Astrocyte (in vitro differentiated cells and primary cell): ENCODE measurements around the gene ATRAID.

Experiments used
- EZH2 ChIP-seq: IDR thresholded peaks from 2 replicates; pipeline ENCODE4 v1.6.1; 2012; ENCODE audit warnings: mild to moderate bottlenecking, low read length, inconsistent platforms; ENCODE audit not compliant: insufficient read depth
- TF ChIP-seq, protein P1 (sequence below): IDR thresholded peaks from 2 replicates; pipeline ENCODE4 v1.5.1; 2011; ENCODE audit warnings: low read depth, mild to moderate bottlenecking, inconsistent platforms, low read length, moderate library complexity; ENCODE audit not compliant: insufficient read depth

DNA sequence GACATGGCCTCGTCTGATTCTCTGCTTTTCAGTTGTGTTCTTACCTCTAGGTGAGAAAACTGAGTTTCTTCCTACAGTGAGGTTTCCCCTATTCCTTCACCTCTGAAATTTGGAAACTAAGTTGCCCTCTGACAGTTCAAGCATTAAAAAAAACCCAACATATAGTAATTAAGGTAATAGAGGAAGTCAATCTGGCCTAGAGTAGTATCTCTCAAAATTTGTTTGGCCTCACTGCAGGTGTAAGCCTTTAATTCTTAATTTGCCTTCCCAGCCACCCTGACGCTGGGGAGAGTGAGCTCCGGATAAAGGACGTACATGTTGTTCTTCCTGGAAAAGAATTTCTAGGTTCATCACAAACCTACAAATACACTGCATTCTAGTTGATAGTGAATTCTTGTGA is 6.8 kb downstream of the ATRAID start:
- TF ChIP-seq, protein P1, sequence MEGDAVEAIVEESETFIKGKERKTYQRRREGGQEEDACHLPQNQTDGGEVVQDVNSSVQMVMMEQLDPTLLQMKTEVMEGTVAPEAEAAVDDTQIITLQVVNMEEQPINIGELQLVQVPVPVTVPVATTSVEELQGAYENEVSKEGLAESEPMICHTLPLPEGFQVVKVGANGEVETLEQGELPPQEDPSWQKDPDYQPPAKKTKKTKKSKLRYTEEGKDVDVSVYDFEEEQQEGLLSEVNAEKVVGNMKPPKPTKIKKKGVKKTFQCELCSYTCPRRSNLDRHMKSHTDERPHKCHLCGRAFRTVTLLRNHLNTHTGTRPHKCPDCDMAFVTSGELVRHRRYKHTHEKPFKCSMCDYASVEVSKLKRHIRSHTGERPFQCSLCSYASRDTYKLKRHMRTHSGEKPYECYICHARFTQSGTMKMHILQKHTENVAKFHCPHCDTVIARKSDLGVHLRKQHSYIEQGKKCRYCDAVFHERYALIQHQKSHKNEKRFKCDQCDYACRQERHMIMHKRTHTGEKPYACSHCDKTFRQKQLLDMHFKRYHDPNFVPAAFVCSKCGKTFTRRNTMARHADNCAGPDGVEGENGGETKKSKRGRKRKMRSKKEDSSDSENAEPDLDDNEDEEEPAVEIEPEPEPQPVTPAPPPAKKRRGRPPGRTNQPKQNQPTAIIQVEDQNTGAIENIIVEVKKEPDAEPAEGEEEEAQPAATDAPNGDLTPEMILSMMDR: no peak
- TF ChIP-seq EZH2: no peak
